Testis (tissue), 2 donors: ENCODE measurements around the gene DGAT2.

Experiments
- POLR2A ChIP-seq: fragments of 450-650 bp; IDR thresholded peaks from one replicate; pipeline ENCODE4 v1.6.1; 2017; ENCODE audit warnings: antibody characterized with exemption, mild to moderate bottlenecking, moderate library complexity
- TF ChIP-seq, protein P1 (sequence below), 3 experiments: fragments of 450-650 bp in 2 of 3; fragments of 200-600 bp in 1 of 3; sonication (generic) in 1 of 3; IDR thresholded peaks; one replicate each; pipeline ENCODE4 v1.5.1; 2016 to 2019; ENCODE audit warnings: antibody characterized with exemption in 3 of 3, mild to moderate bottlenecking in 2 of 3, moderate library complexity in 1 of 3

DNA sequence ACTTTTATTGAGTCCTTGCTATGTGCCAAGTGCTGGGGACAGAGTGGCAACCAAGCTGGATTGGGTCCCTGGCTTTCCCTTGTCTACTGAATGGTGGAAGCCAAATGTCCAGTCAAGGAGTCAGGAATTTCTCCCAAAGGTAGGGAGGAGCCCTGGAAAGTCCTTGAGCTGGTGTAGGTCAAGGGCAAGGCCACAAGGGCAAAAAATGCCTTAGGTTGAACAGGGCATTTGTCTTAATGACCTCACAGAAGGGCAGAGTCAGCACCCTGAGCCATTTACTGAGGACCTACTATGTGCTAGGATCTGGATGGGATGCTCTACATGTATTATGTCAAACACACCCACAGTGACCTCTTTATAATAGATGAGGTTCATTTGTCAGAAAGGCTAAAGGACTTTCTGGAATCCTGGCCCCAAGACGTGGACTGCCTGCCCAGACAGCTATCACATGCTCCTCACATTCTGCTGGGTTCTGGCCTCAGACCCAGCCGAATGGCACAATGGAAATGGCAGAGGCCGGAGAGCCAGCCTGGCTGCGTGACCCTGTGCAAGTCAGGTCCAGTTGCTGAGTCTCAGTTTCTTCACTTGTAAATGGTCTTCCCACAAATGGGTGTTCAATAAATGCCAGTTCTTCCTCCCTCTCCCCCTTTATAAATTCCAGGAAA, 33.3 kb upstream of the DGAT2 start:
- TF ChIP-seq, protein P1, sequence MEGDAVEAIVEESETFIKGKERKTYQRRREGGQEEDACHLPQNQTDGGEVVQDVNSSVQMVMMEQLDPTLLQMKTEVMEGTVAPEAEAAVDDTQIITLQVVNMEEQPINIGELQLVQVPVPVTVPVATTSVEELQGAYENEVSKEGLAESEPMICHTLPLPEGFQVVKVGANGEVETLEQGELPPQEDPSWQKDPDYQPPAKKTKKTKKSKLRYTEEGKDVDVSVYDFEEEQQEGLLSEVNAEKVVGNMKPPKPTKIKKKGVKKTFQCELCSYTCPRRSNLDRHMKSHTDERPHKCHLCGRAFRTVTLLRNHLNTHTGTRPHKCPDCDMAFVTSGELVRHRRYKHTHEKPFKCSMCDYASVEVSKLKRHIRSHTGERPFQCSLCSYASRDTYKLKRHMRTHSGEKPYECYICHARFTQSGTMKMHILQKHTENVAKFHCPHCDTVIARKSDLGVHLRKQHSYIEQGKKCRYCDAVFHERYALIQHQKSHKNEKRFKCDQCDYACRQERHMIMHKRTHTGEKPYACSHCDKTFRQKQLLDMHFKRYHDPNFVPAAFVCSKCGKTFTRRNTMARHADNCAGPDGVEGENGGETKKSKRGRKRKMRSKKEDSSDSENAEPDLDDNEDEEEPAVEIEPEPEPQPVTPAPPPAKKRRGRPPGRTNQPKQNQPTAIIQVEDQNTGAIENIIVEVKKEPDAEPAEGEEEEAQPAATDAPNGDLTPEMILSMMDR (IDR thresholded peaks at IDR 0.05) = no peak
- no peak for TF ChIP-seq POLR2A
